ENCODE data around the gene PIANP. TPM values are rescaled to one million over a fixed set of nuclear protein-coding genes. Genes with fewer than 3 reads are reported as not detected.

Gene PIANP
- total RNA-seq, 4 donors from 2014 or later: 0.42 to 1.8 (median 0.60) TPM

- TF ChIP-seq CTCF (IDR thresholded peaks at IDR 0.05): no peak
- TF ChIP-seq EP300 (IDR thresholded peaks at IDR 0.05): no peak
- no peak overlapping the region for H3K4me3 ChIP-seq
- no peak for DNase-seq (ENCODE audit: extremely low spot score)
- peaks cover 4 to 97% (median 39%) of the 10 kb centered on the region in 4 donors for H3K27me3 ChIP-seq
- H3K36me3 ChIP-seq: no peaks in the 10 kb centered on the region
- no peaks in the 10 kb centered on the region for H3K9me3 ChIP-seq
- no peak overlapping the region for H3K27ac ChIP-seq (replicated peaks in 1 of 4)
- 21% methylated on average over 9 of the region's 10 CpGs for WGBS
- peaks cover 13 to 21% (median 18%) of the 10 kb centered on the region in 4 donors for H3K4me1 ChIP-seq
- intact Hi-C loops (cut with DNase I): no loop called here
Observed at GRCh38 chr12:6703631-6704030, 3.0 kb upstream of the PIANP start.

GRCh38 chr12:6701078-6701768 lies 608 bp upstream of the PIANP start:
- no peaks in the 10 kb centered on the region for H3K36me3 ChIP-seq
- peaks cover 13 to 21% (median 18%) of the 10 kb centered on the region in 4 donors for H3K4me1 ChIP-seq
- WGBS: 74% methylated on average over 4 of the region's 13 CpGs
- intact Hi-C loops (cut with DNase I): no loop called here
- no peaks in the 10 kb centered on the region for H3K9me3 ChIP-seq
- peaks cover 4 to 99% (median 46%) of the 10 kb centered on the region in 4 donors for H3K27me3 ChIP-seq
- TF ChIP-seq EP300 (IDR thresholded peaks at IDR 0.05) (no peak), POLR2A (IDR thresholded peaks at IDR 0.05; ENCODE audit: low read depth) (no peak), POLR2AphosphoS5 (IDR thresholded peaks at IDR 0.05) (no peak), CTCF (IDR thresholded peaks at IDR 0.05) (no peak)
- H3K4me3 ChIP-seq: peak overlapping the region; percentile 52 to 78 (median 56)
- H3K27ac ChIP-seq (replicated peaks in 1 of 4): no peak overlapping the region
- no peak for DNase-seq (ENCODE audit: extremely low spot score)

GRCh38 chr12:6699989-6700645 lies 498 bp downstream of the PIANP start:
- intact Hi-C loops (cut with DNase I): no loop called here
- H3K4me3 ChIP-seq: peak overlapping the region; percentile 52 to 78 (median 56)
- peak overlapping the region in 1 of 4 donors; percentile 20 for H3K27ac ChIP-seq (replicated peaks in 1 of 4)
- DNase-seq (ENCODE audit: extremely low spot score): no peak
- no peaks in the 10 kb centered on the region for H3K36me3 ChIP-seq
- no peaks in the 10 kb centered on the region for H3K9me3 ChIP-seq
- 4% methylated on average over 4 of the region's 65 CpGs for WGBS
- no peak for TF ChIP-seq POLR2A (IDR thresholded peaks at IDR 0.05; ENCODE audit: low read depth)
- TF ChIP-seq EP300 (IDR thresholded peaks at IDR 0.05): no peak
- TF ChIP-seq POLR2AphosphoS5 (IDR thresholded peaks at IDR 0.05): no peak
- no peak for TF ChIP-seq CTCF (IDR thresholded peaks at IDR 0.05)
- H3K4me1 ChIP-seq: peaks cover 13 to 21% (median 18%) of the 10 kb centered on the region in 4 donors
- peaks cover 4 to 99% (median 46%) of the 10 kb centered on the region in 4 donors for H3K27me3 ChIP-seq

GRCh38 chr12:6699259-6699988 lies 1.2 kb downstream of the PIANP start:
- intact Hi-C loops (cut with DNase I): no loop called here
- Histone ChIP-seq H3K27me3 (peaks cover 4 to 99% (median 46%) of the 10 kb centered on the region in 4 donors), H3K36me3 (no peaks in the 10 kb centered on the region), H3K4me3 (peak overlapping the region; percentile 52 to 78 (median 56)), H3K27ac (replicated peaks in 1 of 4) (no peak overlapping the region), H3K4me1 (peaks cover 13 to 21% (median 18%) of the 10 kb centered on the region in 4 donors), H3K9me3 (no peaks in the 10 kb centered on the region)
- no peak for DNase-seq (ENCODE audit: extremely low spot score)
- WGBS: 28% methylated on average over 16 of the region's 16 CpGs
- TF ChIP-seq POLR2AphosphoS5 (IDR thresholded peaks at IDR 0.05): no peak
- TF ChIP-seq EP300 (IDR thresholded peaks at IDR 0.05): no peak
- TF ChIP-seq POLR2A (IDR thresholded peaks at IDR 0.05; ENCODE audit: low read depth): no peak
- no peak for TF ChIP-seq CTCF (IDR thresholded peaks at IDR 0.05)
